DMS53 treated with DMSO at 0.1 percent for 48 hours (cell line): ENCODE results near the gene DGKK.
A peak's percentile ranks its signal among the peaks of the same experiment; 100 is the strongest.
"Not testable (repeated sequence)": the region's sequence is repeated elsewhere in the genome, so short reads cannot be mapped to it uniquely, and the experiment has no call there.

Experiments used
- DNase-seq: peaks from one replicate; lab custom pipeline; 2025; ENCODE audit not compliant: unreplicated experiment; lab: John Stamatoyannopoulos, UW

Gene DGKK

GRCh38 chrX:50430917-50431575 is 39.6 kb downstream of the DGKK start:
- DNase-seq = no peak

DNA sequence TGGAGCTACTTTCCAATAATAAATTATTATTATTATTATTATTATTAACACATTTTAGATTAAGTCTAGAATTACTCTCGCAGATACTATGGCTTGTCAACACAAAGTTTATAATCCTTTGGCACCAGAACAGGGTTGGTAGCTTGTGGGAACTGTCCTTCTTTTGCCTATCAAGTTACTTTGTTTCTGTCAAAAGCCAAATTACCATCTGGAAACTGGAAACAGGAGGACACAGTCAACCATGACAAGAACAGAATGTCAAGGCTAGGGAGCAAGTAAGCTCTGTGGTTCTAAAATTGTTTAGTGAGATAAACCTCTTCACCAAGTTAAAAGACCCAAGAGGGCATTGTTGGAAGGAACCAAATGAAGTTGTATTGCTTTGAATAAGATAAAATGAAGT is 42.5 kb downstream of the DGKK start:
- DNase-seq = no peak

- no peak for DNase-seq
Measured at GRCh38 chrX:50407976-50408375, 62.6 kb downstream of the DGKK start.

DNA sequence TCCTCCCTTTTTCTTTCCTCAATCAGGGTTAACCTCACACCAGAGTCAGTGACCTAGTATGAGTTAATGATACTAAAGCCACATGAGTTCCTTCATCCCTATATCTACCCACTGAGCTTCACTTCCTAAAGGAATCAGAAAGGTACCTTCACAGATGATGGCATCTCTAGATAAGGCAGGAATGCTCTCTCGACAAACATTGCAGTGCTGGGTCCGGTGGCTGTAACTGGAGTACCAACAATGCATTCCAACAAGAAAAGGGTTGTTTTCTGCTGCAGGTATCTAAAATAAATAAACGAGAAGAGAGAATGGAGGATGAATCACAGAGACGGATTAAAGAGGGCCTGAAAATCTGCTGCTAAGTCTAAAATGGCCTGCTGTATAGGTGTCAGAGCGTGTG is 66.7 kb downstream of the DGKK start:
- DNase-seq = no peak

- no peak for DNase-seq
Measured at GRCh38 chrX:50402886-50403285, 67.7 kb downstream of the DGKK start.

- no peak for DNase-seq
Measured at GRCh38 chrX:50393902-50394301, 76.7 kb downstream of the DGKK start.

- no peak for DNase-seq
Measured at GRCh38 chrX:50386520-50386919, 84.1 kb downstream of the DGKK start.

GRCh38 chrX:50381729-50382415 is 88.8 kb downstream of the DGKK start:
- DNase-seq = no peak

- no peak for DNase-seq
Measured at GRCh38 chrX:50375481-50376267, 95.0 kb downstream of the DGKK start.

GRCh38 chrX:50372966-50373365 is 97.7 kb downstream of the DGKK start:
- DNase-seq = no peak

DNA sequence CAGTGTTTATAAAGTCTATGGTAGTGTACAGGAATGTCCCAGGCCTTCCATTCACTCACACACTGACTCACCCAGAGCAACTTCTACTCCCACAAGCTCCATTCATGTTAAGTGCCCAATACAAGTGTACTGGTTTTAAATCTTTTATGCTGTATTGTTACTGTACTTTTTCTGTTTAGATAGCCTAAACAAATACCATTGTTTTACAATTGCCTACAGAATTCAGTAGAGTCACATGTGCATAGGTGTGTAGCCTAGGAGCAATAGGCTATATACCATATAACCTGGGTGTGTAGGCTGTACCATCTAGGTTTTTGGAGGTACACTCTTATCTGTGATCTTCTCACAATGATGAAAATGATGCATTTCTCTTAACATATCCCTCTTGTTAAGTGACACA is 126.7 kb downstream of the DGKK start:
- no peak for DNase-seq

GRCh38 chrX:50333308-50333707 is 137.3 kb downstream of the DGKK start:
- DNase-seq = peak; percentile 68

DNA sequence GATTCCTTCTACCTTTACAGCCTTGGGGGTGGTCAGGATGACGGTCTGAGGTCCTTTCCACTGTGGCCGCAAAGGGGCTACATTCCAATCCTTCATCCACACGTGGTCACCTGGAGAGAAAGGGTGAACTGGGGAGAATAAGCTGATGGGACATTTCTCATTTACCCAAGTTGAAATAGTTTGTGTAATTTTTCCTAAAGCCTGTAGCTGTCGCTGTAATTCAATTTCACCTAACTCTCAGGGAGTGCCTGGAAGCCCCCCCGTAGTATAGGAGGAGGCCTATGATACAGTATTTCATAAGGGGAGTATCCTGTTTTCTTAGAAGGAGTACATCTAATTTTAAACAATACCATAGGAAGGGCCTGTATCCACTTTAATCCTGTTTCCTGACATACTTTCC is 138.0 kb downstream of the DGKK start:
- DNase-seq = not testable (repeated sequence)

DNA sequence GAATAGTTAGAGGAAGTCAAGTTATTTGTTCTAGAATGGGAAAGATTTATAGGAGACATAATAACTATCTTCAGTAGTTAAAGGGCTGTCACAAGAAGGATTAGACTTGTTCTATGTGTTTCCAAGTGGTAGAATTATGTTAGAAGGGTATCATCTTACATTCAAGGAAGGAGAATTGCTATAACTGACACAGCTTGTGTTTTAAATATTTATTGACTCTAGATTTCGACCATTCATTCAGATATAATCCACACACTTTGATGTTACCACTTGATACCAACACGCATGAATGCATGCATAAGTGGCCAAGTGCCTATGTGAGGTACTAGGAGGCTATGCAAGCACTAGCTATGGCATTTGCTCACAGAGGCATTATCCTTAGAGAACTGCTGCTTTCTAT is 143.4 kb downstream of the DGKK start:
- DNase-seq = peak; percentile 95
